ENCODE data around the gene HIBCH. TPM values are rescaled to one million over a fixed set of nuclear protein-coding genes. Genes with fewer than 3 reads are reported as not detected.

The HIBCH gene
- total and polyA plus RNA-seq, 2 experiments from 2014 or later = 25.7 to 42.3 TPM

- H3K27me3 Mint-ChIP-seq (ENCODE audit: insufficient read depth, low read depth, poor library complexity) = peaks cover 1% of the 10 kb centered on the region
- H3K36me3 Mint-ChIP-seq (ENCODE audit: low read depth) = no peaks in the 10 kb centered on the region
- DNase-seq (ENCODE audit: low spot score) = no peak
- H3K27me3 ChIP-seq (ENCODE audit: insufficient read depth) = no peaks in the 10 kb centered on the region
- H3F3A ChIP-seq (replicated peaks; ENCODE audit: low read depth) = no peaks in the 10 kb centered on the region
- H4K20me1 ChIP-seq (replicated peaks; ENCODE audit: insufficient read depth) = no peaks in the 10 kb centered on the region
- no peak overlapping the region for H2AFZ ChIP-seq
- H3K9me3 Mint-ChIP-seq = no peaks in the 10 kb centered on the region; the same call in 2 of the 3 replicates
- no peaks in the 10 kb centered on the region for H3K36me3 ChIP-seq (ENCODE audit: insufficient read depth)
- no peak overlapping the region for H3K27ac Mint-ChIP-seq
- no peaks in the 10 kb centered on the region for H3K9me2 ChIP-seq (ENCODE audit: insufficient read depth)
- TF ChIP-seq NANOG (IDR thresholded peaks at IDR 0.05; ENCODE audit: borderline replicate concordance) = no peak
- TF ChIP-seq ZNF331 (CRISPR knock-in tag; IDR thresholded peaks at IDR 0.05; ENCODE audit: low read depth) = no peak
- TF ChIP-seq EZH2 (IDR thresholded peaks at IDR 0.05; ENCODE audit: low read depth, unreplicated experiment) = no peak
- no peak for TF ChIP-seq ZNF114 (CRISPR knock-in tag; IDR thresholded peaks at IDR 0.05)
- TF ChIP-seq ZNF462 (CRISPR knock-in tag; IDR thresholded peaks at IDR 0.05) = no peak
- TF ChIP-seq, protein P1, sequence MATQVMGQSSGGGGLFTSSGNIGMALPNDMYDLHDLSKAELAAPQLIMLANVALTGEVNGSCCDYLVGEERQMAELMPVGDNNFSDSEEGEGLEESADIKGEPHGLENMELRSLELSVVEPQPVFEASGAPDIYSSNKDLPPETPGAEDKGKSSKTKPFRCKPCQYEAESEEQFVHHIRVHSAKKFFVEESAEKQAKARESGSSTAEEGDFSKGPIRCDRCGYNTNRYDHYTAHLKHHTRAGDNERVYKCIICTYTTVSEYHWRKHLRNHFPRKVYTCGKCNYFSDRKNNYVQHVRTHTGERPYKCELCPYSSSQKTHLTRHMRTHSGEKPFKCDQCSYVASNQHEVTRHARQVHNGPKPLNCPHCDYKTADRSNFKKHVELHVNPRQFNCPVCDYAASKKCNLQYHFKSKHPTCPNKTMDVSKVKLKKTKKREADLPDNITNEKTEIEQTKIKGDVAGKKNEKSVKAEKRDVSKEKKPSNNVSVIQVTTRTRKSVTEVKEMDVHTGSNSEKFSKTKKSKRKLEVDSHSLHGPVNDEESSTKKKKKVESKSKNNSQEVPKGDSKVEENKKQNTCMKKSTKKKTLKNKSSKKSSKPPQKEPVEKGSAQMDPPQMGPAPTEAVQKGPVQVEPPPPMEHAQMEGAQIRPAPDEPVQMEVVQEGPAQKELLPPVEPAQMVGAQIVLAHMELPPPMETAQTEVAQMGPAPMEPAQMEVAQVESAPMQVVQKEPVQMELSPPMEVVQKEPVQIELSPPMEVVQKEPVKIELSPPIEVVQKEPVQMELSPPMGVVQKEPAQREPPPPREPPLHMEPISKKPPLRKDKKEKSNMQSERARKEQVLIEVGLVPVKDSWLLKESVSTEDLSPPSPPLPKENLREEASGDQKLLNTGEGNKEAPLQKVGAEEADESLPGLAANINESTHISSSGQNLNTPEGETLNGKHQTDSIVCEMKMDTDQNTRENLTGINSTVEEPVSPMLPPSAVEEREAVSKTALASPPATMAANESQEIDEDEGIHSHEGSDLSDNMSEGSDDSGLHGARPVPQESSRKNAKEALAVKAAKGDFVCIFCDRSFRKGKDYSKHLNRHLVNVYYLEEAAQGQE (IDR thresholded peaks at IDR 0.05; ENCODE audit: unreplicated experiment) = no peak
- TF ChIP-seq STAT1 (IDR thresholded peaks at IDR 0.05; ENCODE audit: unreplicated experiment) = no peak
- no peaks in the 10 kb centered on the region for H3K79me2 ChIP-seq (replicated peaks; ENCODE audit: insufficient read depth)
- no peak overlapping the region for H3K4me3 ChIP-seq
- H3K4me1 ChIP-seq (ENCODE audit: insufficient read depth) = no peaks in the 10 kb centered on the region
- peaks cover 6% of the 10 kb centered on the region; the same call in 2 of the 3 replicates for H3K4me1 Mint-ChIP-seq
- H3K4me3 Mint-ChIP-seq = no peak overlapping the region
- no peak for ATAC-seq
- no peak overlapping the region for H3K27ac ChIP-seq (ENCODE audit: low read depth)
- no peak overlapping the region for H3K4me2 ChIP-seq
Measured at GRCh38 chr2:190354003-190354690, 34.5 kb upstream of the HIBCH start.
